SK-N-SH (cell line): ENCODE results near the gene RFPL1. TPM values are rescaled to one million over a fixed set of nuclear protein-coding genes. Genes with fewer than 3 reads are reported as not detected.

Experiments
- CTCF ChIA-PET: fragments of 300-600, 350-600 bp; formaldehyde crosslinking; extraction: SDS; loops from one replicate; lab custom pipeline; 2021; lab: Yijun Ruan, JAX
- POLR2A ChIA-PET: fragments of 350-600 bp; sonication (Branson Sonifier 250); formaldehyde crosslinking; extraction: SDS; loops from one replicate; lab custom pipeline; 2020; ENCODE audit warnings: antibody characterized with exemption, inconsistent platforms; lab: Yijun Ruan, JAX
- DNase-seq: peaks from one replicate; pipeline ENCODE4 v3.0.0; 2012
- H2AFZ ChIP-seq: fragments of 200-600 bp; sonication (generic); 2 replicates; pipeline ENCODE4 v1.8.1; 2016; ENCODE audit warnings: antibody characterized with exemption, mild to moderate bottlenecking, low read depth
- H3F3A ChIP-seq: fragments of 200-600 bp; sonication (generic); replicated peaks from 2 replicates; pipeline ENCODE3; 2016; ENCODE audit warnings: antibody characterized with exemption, mild to moderate bottlenecking; ENCODE audit not compliant: insufficient read depth
- H3K27ac ChIP-seq, 2 experiments: fragments of 200-500 bp in 1 of 2; fragments of 200-600 bp in 1 of 2; sonication (Bioruptor generic) in 1 of 2; sonication (generic), shearing (Covaris generic) in 1 of 2; 2 replicates each; pipeline versions ENCODE4 v1.5.1 to v1.6.1; 2014 to 2016; ENCODE audit warnings: low read depth in 2 of 2, inconsistent platforms in 1 of 2, low read length in 1 of 2, mild to moderate bottlenecking in 1 of 2, mixed read lengths in 1 of 2
- H3K27me3 ChIP-seq: fragments of 200-600 bp; sonication (generic), shearing (Covaris generic); 2 replicates; pipeline ENCODE4 v1.6.1; 2016; ENCODE audit warnings: mixed run types; ENCODE audit not compliant: insufficient read depth
- H3K36me3 ChIP-seq, 2 experiments: fragments of 200-500 bp in 1 of 2; fragments of 200-600 bp in 1 of 2; sonication (Bioruptor generic) in 1 of 2; sonication (generic) in 1 of 2; replicated peaks in 1 of 2; 2 replicates each; pipeline versions ENCODE3 to v1.5.1; 2014 to 2016; ENCODE audit warnings: low read length in 1 of 2, mild to moderate bottlenecking in 1 of 2; ENCODE audit not compliant: insufficient read depth in 2 of 2, control insufficient read depth in 1 of 2
- H3K4me1 ChIP-seq, 2 experiments: fragments of 200-500 bp in 1 of 2; fragments of 200-600 bp in 1 of 2; sonication (Bioruptor generic) in 1 of 2; sonication (generic), shearing (Covaris generic) in 1 of 2; 2 replicates each; pipeline versions ENCODE4 v1.5.1 to v1.6.1; 2014 to 2016; ENCODE audit warnings: low read depth in 1 of 2, low read length in 1 of 2, mixed run types in 1 of 2; ENCODE audit not compliant: insufficient read depth in 2 of 2, control insufficient read depth in 1 of 2
- H3K4me2 ChIP-seq: fragments of 200-600 bp; sonication (generic), shearing (Covaris generic); 2 replicates; pipeline ENCODE4 v1.6.1; 2017; ENCODE audit warnings: mixed run types
- H3K4me3 ChIP-seq, 2 experiments: fragments of 200-500 bp in 1 of 2; fragments of 200-600 bp in 1 of 2; sonication (Bioruptor generic) in 1 of 2; sonication (generic), shearing (Covaris generic) in 1 of 2; 2 replicates each; pipeline versions ENCODE4 v1.5.1 to v1.8.1; 2014 to 2016; ENCODE audit warnings: low read depth in 2 of 2, inconsistent platforms in 1 of 2, low read length in 1 of 2, mild to moderate bottlenecking in 1 of 2, mixed read lengths in 1 of 2, moderate library complexity in 1 of 2
- H3K79me2 ChIP-seq: fragments of 200-600 bp; sonication (generic); 2 replicates; pipeline ENCODE4 v1.8.1; 2017; ENCODE audit warnings: mild to moderate bottlenecking; ENCODE audit not compliant: insufficient read depth
- H3K9ac ChIP-seq: fragments of 200-600 bp; sonication (generic); 2 replicates; pipeline ENCODE4 v1.6.1; 2017; ENCODE audit warnings: mixed run types
- H3K9me2 ChIP-seq: fragments of 200-600 bp; sonication (generic); 2 replicates; pipeline ENCODE4 v1.6.1; 2017; ENCODE audit warnings: mixed run types
- H3K9me3 ChIP-seq: fragments of 200-600 bp; sonication (generic); 2 replicates; pipeline ENCODE4 v1.6.1; 2017; ENCODE audit warnings: mixed run types, mild to moderate bottlenecking, moderate library complexity
- H4K20me1 ChIP-seq: fragments of 200-600 bp; sonication (generic); 2 replicates; pipeline ENCODE4 v1.6.1; 2017; ENCODE audit warnings: mild to moderate bottlenecking, mixed run types; ENCODE audit not compliant: insufficient read depth
- CHD2 ChIP-seq: fragments of 150-350 bp; IDR thresholded peaks from 2 replicates; pipeline ENCODE4 v1.6.1; 2018; ENCODE audit warnings: low read length; ENCODE audit not compliant: partially characterized antibody
- ELF1 ChIP-seq: IDR thresholded peaks from 2 replicates; pipeline ENCODE4 v1.4.0; 2012
- EZH2phosphoT487 ChIP-seq: fragments of 200-600 bp; sonication (generic); IDR thresholded peaks from 2 replicates; pipeline ENCODE4 v1.6.1; 2017; ENCODE audit warnings: low read depth, mixed run types, mild to moderate bottlenecking, antibody characterized with exemption, moderate library complexity, borderline replicate concordance
- FOSL2 ChIP-seq: IDR thresholded peaks from 2 replicates; pipeline ENCODE4 v1.4.0; 2012; ENCODE audit warnings: low read depth, mild to moderate bottlenecking, moderate library complexity, borderline replicate concordance
- FOXJ3 ChIP-seq: sonication (generic); formaldehyde crosslinking; IDR thresholded peaks from 2 replicates; pipeline ENCODE4 v1.5.1; 2020; ENCODE audit warnings: mild to moderate bottlenecking, missing genetic modification reagents
- FOXM1 ChIP-seq: IDR thresholded peaks from 2 replicates; pipeline ENCODE4 v1.4.0; 2012; ENCODE audit warnings: low read depth, mild to moderate bottlenecking
- GABPA ChIP-seq: IDR thresholded peaks from 2 replicates; pipeline ENCODE4 v1.4.0; 2012; ENCODE audit warnings: low read depth, mild to moderate bottlenecking
- GATA2 ChIP-seq: sonication (generic); formaldehyde crosslinking; IDR thresholded peaks from 2 replicates; pipeline ENCODE4 v1.5.0; 2020; ENCODE audit warnings: mild to moderate bottlenecking, missing genetic modification reagents
- MEF2A ChIP-seq: IDR thresholded peaks from 2 replicates; pipeline ENCODE4 v1.4.0; 2012; ENCODE audit warnings: low read depth, borderline replicate concordance
- MXI1 ChIP-seq: IDR thresholded peaks from 2 replicates; pipeline ENCODE4 v1.6.1; 2012; ENCODE audit warnings: mild to moderate bottlenecking, low read depth, low read length, improper control_type of control experiment
- POLR2AphosphoS5 ChIP-seq: IDR thresholded peaks from 2 replicates; pipeline ENCODE4 v1.6.1; 2012; ENCODE audit warnings: low read depth, low read length
- RAD21 ChIP-seq: IDR thresholded peaks from 2 replicates; pipeline ENCODE4 v1.6.1; 2012; ENCODE audit warnings: mild to moderate bottlenecking, low read length
- RFX5 ChIP-seq: IDR thresholded peaks from 2 replicates; pipeline ENCODE4 v1.6.1; 2012; ENCODE audit warnings: mild to moderate bottlenecking, improper control_type of control experiment, low read length
- SMC3 ChIP-seq: IDR thresholded peaks from 2 replicates; pipeline ENCODE4 v1.6.1; 2012; ENCODE audit warnings: low read depth, low read length, improper control_type of control experiment
- TAF1 ChIP-seq: IDR thresholded peaks from 2 replicates; pipeline ENCODE4 v1.6.1; 2012; ENCODE audit warnings: low read depth, mild to moderate bottlenecking, low read length, moderate library complexity, borderline replicate concordance
- TEAD4 ChIP-seq: IDR thresholded peaks from 2 replicates; pipeline ENCODE4 v1.4.0; 2012; ENCODE audit warnings: mild to moderate bottlenecking, borderline replicate concordance; ENCODE audit not compliant: insufficient read depth
- WGBS: methylation state at CpG from one replicate; pipeline ENCODE4 v1.1.6; 2017; ENCODE audit warnings: low lambda C conversion rate; 5-methylcytosine and 5-hydroxymethylcytosine counted together
- polyA plus RNA-seq, 3 experiments: library from polyadenylated mRNA; depleted of rRNA; stranded (reverse); fragments of >200 nt; gene quantifications; 2 replicates each; pipeline ENCODE4 v1.2.3, GENCODE V29; 2012
- TF ChIP-seq, protein P1 (sequence below): fragments of 150-350 bp; IDR thresholded peaks from 2 replicates; pipeline ENCODE4 v1.6.1; 2017; ENCODE audit warnings: antibody characterized with exemption, low read length, low read depth, borderline replicate concordance
- TF ChIP-seq, protein P2 (sequence below): IDR thresholded peaks from 2 replicates; pipeline ENCODE4; 2012
- TF ChIP-seq, protein P3 (sequence below): IDR thresholded peaks from 2 replicates; pipeline ENCODE4 v1.4.0; 2012; ENCODE audit warnings: low read depth
- TF ChIP-seq, protein P4 (sequence below): fragments of 200-600 bp; sonication (generic); IDR thresholded peaks from 2 replicates; pipeline ENCODE4 v1.6.1; 2017; ENCODE audit warnings: antibody characterized with exemption, mild to moderate bottlenecking, moderate library complexity
- TF ChIP-seq, protein P5 (sequence below): IDR thresholded peaks from 2 replicates; pipeline ENCODE4 v1.4.0; 2012; ENCODE audit warnings: low read depth, borderline replicate concordance
- TF ChIP-seq, protein P6 (sequence below): IDR thresholded peaks from 2 replicates; pipeline ENCODE4 v1.4.0; 2012; ENCODE audit warnings: low read depth, borderline replicate concordance

The RFPL1 gene
- polyA plus RNA-seq, 1 of the 3 experiments (the other 2 are of a cell fraction), result not detected

DNA sequence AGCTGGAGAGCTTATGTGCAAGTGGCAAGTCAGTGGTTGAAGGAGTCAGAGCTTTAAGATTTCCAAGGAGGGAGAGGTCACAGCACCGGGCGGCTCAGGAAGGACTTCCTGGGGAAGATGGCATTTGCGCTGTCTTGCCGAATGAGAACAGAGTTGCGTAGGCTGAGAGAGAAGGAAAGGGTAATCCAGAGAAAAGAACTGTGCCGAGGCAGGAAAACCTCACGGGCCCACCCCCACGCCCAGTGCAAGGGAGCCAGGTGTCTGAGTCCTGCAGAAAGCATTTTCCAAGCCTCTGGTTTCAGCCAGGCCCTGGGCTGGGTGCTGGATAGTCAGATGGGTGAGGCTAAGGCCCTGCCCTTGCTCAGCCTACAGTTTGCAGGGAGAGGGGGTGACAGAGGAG is 46.8 kb upstream of the RFPL1 start (continued):
- TF ChIP-seq, protein P1, sequence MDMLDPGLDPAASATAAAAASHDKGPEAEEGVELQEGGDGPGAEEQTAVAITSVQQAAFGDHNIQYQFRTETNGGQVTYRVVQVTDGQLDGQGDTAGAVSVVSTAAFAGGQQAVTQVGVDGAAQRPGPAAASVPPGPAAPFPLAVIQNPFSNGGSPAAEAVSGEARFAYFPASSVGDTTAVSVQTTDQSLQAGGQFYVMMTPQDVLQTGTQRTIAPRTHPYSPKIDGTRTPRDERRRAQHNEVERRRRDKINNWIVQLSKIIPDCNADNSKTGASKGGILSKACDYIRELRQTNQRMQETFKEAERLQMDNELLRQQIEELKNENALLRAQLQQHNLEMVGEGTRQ, result no peak
- TF ChIP-seq EZH2phosphoT487 (no peak), ELF1 (no peak), CHD2 (no peak), FOSL2 (no peak), MXI1 (no peak)

DNA sequence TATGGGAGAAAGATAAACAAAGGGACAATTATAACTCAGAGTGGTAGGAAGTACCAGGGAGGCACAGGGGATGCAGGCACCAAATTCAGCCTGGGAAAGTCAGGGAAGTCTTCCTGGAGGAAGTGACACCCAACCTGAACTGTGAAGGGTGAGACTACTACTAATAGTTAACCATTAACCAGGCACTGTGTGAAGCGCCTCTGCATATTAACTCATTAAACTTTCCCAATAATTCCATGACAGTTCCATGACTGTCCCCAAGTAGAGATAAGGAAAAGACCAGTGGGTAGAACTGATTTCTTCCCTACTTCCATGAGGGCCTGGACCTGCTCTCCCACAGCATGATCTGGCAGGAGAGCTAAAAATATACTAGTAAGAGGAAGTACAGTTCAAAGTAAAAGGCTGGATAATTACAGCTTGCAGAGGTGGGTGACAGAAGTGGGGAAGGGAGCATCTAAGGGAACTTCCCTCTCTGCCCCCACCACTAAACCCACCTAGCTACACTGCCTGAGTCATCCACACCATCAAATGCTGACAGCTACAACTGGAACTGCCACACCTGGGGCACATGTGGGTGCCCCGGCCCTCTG is 45.3 kb upstream of the RFPL1 start:
- TF ChIP-seq MEF2A (no peak), RAD21 (no peak), RFX5 (no peak), FOXJ3 (CRISPR knock-in tag) (no peak), CHD2 (no peak), GABPA (no peak), TEAD4 (no peak), SMC3 (no peak), FOXM1 (no peak), TAF1 (no peak), POLR2AphosphoS5 (no peak), GATA2 (CRISPR knock-in tag) (no peak), ELF1 (no peak)
- TF ChIP-seq, protein P1, result no peak
- TF ChIP-seq, protein P2, sequence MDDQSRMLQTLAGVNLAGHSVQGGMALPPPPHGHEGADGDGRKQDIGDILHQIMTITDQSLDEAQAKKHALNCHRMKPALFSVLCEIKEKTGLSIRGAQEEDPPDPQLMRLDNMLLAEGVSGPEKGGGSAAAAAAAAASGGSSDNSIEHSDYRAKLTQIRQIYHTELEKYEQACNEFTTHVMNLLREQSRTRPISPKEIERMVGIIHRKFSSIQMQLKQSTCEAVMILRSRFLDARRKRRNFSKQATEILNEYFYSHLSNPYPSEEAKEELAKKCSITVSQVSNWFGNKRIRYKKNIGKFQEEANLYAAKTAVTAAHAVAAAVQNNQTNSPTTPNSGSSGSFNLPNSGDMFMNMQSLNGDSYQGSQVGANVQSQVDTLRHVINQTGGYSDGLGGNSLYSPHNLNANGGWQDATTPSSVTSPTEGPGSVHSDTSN, result no peak
- TF ChIP-seq, protein P3, sequence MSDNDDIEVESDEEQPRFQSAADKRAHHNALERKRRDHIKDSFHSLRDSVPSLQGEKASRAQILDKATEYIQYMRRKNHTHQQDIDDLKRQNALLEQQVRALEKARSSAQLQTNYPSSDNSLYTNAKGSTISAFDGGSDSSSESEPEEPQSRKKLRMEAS, result no peak
- TF ChIP-seq, protein P4, sequence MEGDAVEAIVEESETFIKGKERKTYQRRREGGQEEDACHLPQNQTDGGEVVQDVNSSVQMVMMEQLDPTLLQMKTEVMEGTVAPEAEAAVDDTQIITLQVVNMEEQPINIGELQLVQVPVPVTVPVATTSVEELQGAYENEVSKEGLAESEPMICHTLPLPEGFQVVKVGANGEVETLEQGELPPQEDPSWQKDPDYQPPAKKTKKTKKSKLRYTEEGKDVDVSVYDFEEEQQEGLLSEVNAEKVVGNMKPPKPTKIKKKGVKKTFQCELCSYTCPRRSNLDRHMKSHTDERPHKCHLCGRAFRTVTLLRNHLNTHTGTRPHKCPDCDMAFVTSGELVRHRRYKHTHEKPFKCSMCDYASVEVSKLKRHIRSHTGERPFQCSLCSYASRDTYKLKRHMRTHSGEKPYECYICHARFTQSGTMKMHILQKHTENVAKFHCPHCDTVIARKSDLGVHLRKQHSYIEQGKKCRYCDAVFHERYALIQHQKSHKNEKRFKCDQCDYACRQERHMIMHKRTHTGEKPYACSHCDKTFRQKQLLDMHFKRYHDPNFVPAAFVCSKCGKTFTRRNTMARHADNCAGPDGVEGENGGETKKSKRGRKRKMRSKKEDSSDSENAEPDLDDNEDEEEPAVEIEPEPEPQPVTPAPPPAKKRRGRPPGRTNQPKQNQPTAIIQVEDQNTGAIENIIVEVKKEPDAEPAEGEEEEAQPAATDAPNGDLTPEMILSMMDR, result no peak
- TF ChIP-seq, protein P5, sequence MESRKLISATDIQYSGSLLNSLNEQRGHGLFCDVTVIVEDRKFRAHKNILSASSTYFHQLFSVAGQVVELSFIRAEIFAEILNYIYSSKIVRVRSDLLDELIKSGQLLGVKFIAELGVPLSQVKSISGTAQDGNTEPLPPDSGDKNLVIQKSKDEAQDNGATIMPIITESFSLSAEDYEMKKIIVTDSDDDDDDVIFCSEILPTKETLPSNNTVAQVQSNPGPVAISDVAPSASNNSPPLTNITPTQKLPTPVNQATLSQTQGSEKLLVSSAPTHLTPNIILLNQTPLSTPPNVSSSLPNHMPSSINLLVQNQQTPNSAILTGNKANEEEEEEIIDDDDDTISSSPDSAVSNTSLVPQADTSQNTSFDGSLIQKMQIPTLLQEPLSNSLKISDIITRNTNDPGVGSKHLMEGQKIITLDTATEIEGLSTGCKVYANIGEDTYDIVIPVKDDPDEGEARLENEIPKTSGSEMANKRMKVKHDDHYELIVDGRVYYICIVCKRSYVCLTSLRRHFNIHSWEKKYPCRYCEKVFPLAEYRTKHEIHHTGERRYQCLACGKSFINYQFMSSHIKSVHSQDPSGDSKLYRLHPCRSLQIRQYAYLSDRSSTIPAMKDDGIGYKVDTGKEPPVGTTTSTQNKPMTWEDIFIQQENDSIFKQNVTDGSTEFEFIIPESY, result no peak
- TF ChIP-seq, protein P6, sequence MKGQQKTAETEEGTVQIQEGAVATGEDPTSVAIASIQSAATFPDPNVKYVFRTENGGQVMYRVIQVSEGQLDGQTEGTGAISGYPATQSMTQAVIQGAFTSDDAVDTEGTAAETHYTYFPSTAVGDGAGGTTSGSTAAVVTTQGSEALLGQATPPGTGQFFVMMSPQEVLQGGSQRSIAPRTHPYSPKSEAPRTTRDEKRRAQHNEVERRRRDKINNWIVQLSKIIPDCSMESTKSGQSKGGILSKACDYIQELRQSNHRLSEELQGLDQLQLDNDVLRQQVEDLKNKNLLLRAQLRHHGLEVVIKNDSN, result no peak
- H3K79me2 ChIP-seq, result peaks cover 7% of the 10 kb centered on the region; the same call in 1 of the 2 replicates
- H3K4me3 ChIP-seq, result no peak overlapping the region
- no peak for DNase-seq
- H3K4me2 ChIP-seq, result no peak overlapping the region
- H3K27ac ChIP-seq, result no peak overlapping the region
- no peaks in the 10 kb centered on the region for H4K20me1 ChIP-seq
- 72% methylated on average over 2 of the region's 2 CpGs for WGBS
- H3K36me3 ChIP-seq, result no peaks in the 10 kb centered on the region
- no peaks in the 10 kb centered on the region for H3K9me3 ChIP-seq
- H3K9ac ChIP-seq, result no peak overlapping the region
- ChIA-PET POLR2A (no interaction called here), CTCF (no interaction called here)
- no peaks in the 10 kb centered on the region for H3F3A ChIP-seq
- peaks cover 0 to 3% of the 10 kb centered on the region in 2 experiments; a peak in 2 of 4 replicates for H3K4me1 ChIP-seq
- H2AFZ ChIP-seq, result no peak overlapping the region
- H3K9me2 ChIP-seq, result no peaks in the 10 kb centered on the region
- H3K27me3 ChIP-seq, result no peaks in the 10 kb centered on the region
